Caco-2 (cell line): ENCODE measurements around the gene MARS1. TPM values are rescaled to one million over a fixed set of nuclear protein-coding genes. Genes with fewer than 3 reads are reported as not detected.

Source experiments
- BruUV-seq: library from RNA; stranded (reverse); fragments of 400-500 nt; replicated peaks from 2 replicates; lab custom pipeline; 2021; lab: Mats Ljungman, UMichigan
- CTCF ChIA-PET: fragments of 300-600 bp; sonication (Branson Sonifier 250); formaldehyde crosslinking; loops from one replicate; lab custom pipeline; 2022; ENCODE audit warnings: antibody characterized with exemption; lab: Charles Lee
- POLR2A ChIA-PET: fragments of 300-600 bp; sonication (Branson Sonifier 250); formaldehyde crosslinking; loops from one replicate; lab custom pipeline; 2022; ENCODE audit warnings: antibody characterized with exemption; lab: Charles Lee
- DNase-seq, 2 experiments: peaks; one replicate each; pipeline versions ENCODE4 v3.0.0 to v3.0.0-alpha.2; 2020 to 2022
- H3K27me3 ChIP-seq: replicated peaks from 2 replicates; pipeline ENCODE4 v1.6.0; 2011; ENCODE audit warnings: low read length; ENCODE audit not compliant: control insufficient read depth, insufficient read depth
- H3K36me3 ChIP-seq: 2 replicates; pipeline ENCODE4 v1.5.1; 2011; ENCODE audit warnings: low read length; ENCODE audit not compliant: control insufficient read depth, insufficient read depth
- H3K4me1 ChIP-seq: fragments of 250-450 bp; sonication (Bioruptor Pico); 2 replicates; pipeline ENCODE4 v1.5.1; 2020; ENCODE audit warnings: mild to moderate bottlenecking
- H3K4me3 ChIP-seq: 2 replicates; pipeline ENCODE4 v1.5.1; 2011; ENCODE audit warnings: low read depth, mild to moderate bottlenecking, control low read depth, low read length
- H3K9me3 ChIP-seq: fragments of 250-450 bp; sonication (Bioruptor Pico); 2 replicates; pipeline ENCODE4 v1.5.1; 2020; ENCODE audit warnings: mild to moderate bottlenecking, moderate library complexity
- H3K27ac Mint-ChIP-seq: one replicate; pipeline ENCODE4 v1.8.0; 2022; ENCODE audit warnings: mixed read lengths; ENCODE audit not compliant: unreplicated experiment
- H3K27me3 Mint-ChIP-seq: one replicate; pipeline ENCODE4 v1.8.0; 2022; ENCODE audit warnings: mixed read lengths; ENCODE audit not compliant: insufficient read depth, unreplicated experiment
- H3K36me3 Mint-ChIP-seq: one replicate; pipeline ENCODE4 v1.8.0; 2022; ENCODE audit warnings: mild to moderate bottlenecking, mixed read lengths; ENCODE audit not compliant: insufficient read depth, unreplicated experiment
- H3K4me1 Mint-ChIP-seq: one replicate; pipeline ENCODE4 v1.8.0; 2022; ENCODE audit warnings: low read depth, mixed read lengths; ENCODE audit not compliant: unreplicated experiment
- H3K4me3 Mint-ChIP-seq: one replicate; pipeline ENCODE4 v1.8.0; 2022; ENCODE audit warnings: mild to moderate bottlenecking, moderate library complexity, mixed read lengths; ENCODE audit not compliant: unreplicated experiment
- H3K9me3 Mint-ChIP-seq: one replicate; pipeline ENCODE4 v1.8.0; 2022; ENCODE audit warnings: mixed read lengths; ENCODE audit not compliant: unreplicated experiment
- intact Hi-C: fragments of 100-400 bp; cut with micrococcal nuclease; formaldehyde crosslinking; loops from one replicate; pipeline ENCODE4 v1.10.0; 2022; ENCODE audit not compliant: unreplicated experiment
- total RNA-seq: library from RNA; stranded (reverse); gene quantifications from 2 replicates; pipeline ENCODE4 v1.2.3, GENCODE V29; 2022
- TF ChIP-seq, protein P1 (sequence below), 2 experiments: fragments of 200-600 bp in 1 of 2; IDR thresholded peaks; 1 replicate in 1 of 2; 2 replicates in 1 of 2; pipeline versions ENCODE4 v1.5.1 to v1.8.0; 2011 to 2022; ENCODE audit warnings: antibody characterized with exemption in 1 of 2, control low read depth in 1 of 2, inconsistent platforms in 1 of 2, low read depth in 1 of 2, low read length in 1 of 2, mild to moderate bottlenecking in 1 of 2, moderate library complexity in 1 of 2; ENCODE audit not compliant: insufficient read depth in 1 of 2, severe bottlenecking in 1 of 2, unreplicated experiment in 1 of 2

Gene MARS1
- total RNA-seq, 1 experiment from 2014 or later: 583 TPM

DNA sequence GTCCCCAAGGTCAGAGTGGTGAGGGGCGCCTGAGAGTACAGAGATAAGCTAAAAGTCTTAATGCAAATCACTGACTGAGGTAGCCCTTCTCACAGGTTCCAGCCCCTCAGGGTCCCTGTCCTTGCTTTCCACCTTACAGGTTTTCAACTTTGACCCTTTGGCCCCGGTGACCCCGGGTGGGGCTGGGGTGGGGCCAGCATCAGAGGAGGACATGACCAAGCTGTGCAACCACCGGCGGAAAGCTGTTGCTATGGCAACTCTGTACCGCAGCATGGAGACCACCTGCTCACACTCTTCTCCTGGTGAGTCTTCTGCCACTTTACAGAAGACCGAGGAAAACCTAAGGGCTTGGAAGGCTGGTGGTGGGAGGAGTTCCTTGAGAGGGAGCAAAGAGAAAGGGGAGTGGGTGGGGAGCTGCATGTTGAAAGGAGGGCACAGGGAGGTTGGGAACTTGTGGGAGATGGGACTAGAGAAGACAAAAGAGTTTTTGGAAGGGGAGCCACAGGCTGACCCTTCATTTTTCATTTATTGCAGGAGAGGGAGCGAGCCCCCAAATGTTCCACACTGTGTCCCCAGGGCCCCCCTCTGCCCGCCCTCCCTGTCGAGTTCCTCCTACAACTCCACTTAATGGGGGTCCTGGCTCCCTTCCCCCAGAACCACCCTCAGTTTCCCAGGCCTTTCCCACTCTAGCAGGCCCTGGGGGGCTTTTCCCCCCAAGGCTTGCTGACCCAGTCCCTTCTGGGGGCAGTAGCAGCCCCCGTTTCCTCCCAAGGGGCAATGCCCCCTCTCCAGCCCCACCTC, 37.1 kb downstream of the MARS1 start:
- H3K9me3 ChIP-seq: no peaks in the 10 kb centered on the region
- peaks cover 6% of the 10 kb centered on the region for H3K36me3 ChIP-seq
- intact Hi-C loops: loop anchor here (5.0 kb wide), 2 partner anchors 97 to 202 kb away; no protein-coding TSS in a partner anchor
- no TSS peak for BruUV-seq
- peaks cover 24% of the 10 kb centered on the region for H3K4me1 ChIP-seq
- Mint-ChIP-seq H3K36me3 (peaks cover 71% of the 10 kb centered on the region), H3K9me3 (no peaks in the 10 kb centered on the region), H3K4me1 (peaks cover 7% of the 10 kb centered on the region), H3K27ac (peak overlapping the region; percentile 88), H3K4me3 (peak overlapping the region; percentile 86), H3K27me3 (no peaks in the 10 kb centered on the region)
- CTCF ChIA-PET: no interaction called here
- DNase-seq: no peak
- TF ChIP-seq, protein P1, sequence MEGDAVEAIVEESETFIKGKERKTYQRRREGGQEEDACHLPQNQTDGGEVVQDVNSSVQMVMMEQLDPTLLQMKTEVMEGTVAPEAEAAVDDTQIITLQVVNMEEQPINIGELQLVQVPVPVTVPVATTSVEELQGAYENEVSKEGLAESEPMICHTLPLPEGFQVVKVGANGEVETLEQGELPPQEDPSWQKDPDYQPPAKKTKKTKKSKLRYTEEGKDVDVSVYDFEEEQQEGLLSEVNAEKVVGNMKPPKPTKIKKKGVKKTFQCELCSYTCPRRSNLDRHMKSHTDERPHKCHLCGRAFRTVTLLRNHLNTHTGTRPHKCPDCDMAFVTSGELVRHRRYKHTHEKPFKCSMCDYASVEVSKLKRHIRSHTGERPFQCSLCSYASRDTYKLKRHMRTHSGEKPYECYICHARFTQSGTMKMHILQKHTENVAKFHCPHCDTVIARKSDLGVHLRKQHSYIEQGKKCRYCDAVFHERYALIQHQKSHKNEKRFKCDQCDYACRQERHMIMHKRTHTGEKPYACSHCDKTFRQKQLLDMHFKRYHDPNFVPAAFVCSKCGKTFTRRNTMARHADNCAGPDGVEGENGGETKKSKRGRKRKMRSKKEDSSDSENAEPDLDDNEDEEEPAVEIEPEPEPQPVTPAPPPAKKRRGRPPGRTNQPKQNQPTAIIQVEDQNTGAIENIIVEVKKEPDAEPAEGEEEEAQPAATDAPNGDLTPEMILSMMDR (IDR thresholded peaks at IDR 0.05; ENCODE audit: insufficient read depth in 1 of 2, low read depth in 1 of 2, low read length in 1 of 2, severe bottlenecking in 1 of 2, unreplicated experiment in 1 of 2): no peak
- H3K4me3 ChIP-seq: no peak overlapping the region
- no peaks in the 10 kb centered on the region for H3K27me3 ChIP-seq
- POLR2A ChIA-PET: no interaction called here

GRCh38 chr12:57525615-57526383, 37.9 kb downstream of the MARS1 start:
- POLR2A ChIA-PET: no interaction called here
- Histone ChIP-seq H3K9me3 (no peaks in the 10 kb centered on the region), H3K27me3 (no peaks in the 10 kb centered on the region), H3K4me1 (peaks cover 24% of the 10 kb centered on the region), H3K36me3 (peaks cover 6% of the 10 kb centered on the region), H3K4me3 (no peak overlapping the region)
- no peak for DNase-seq
- peak overlapping the region; percentile 66 for H3K27ac Mint-ChIP-seq
- no peaks in the 10 kb centered on the region for H3K27me3 Mint-ChIP-seq
- CTCF ChIA-PET: interaction anchor here (0.7 kb wide), 1 partner anchor 1198 kb away, joined by 3 read pairs; no protein-coding TSS in a partner anchor
- TF ChIP-seq, protein P1 (IDR thresholded peaks at IDR 0.05; ENCODE audit: insufficient read depth in 1 of 2, low read depth in 1 of 2, low read length in 1 of 2, severe bottlenecking in 1 of 2, unreplicated experiment in 1 of 2): no peak
- H3K4me3 Mint-ChIP-seq: peak overlapping the region; percentile 33
- H3K36me3 Mint-ChIP-seq: peaks cover 69% of the 10 kb centered on the region
- H3K4me1 Mint-ChIP-seq: peaks cover 7% of the 10 kb centered on the region
- no peaks in the 10 kb centered on the region for H3K9me3 Mint-ChIP-seq
- no TSS peak for BruUV-seq
- intact Hi-C loops: no loop called here

DNA sequence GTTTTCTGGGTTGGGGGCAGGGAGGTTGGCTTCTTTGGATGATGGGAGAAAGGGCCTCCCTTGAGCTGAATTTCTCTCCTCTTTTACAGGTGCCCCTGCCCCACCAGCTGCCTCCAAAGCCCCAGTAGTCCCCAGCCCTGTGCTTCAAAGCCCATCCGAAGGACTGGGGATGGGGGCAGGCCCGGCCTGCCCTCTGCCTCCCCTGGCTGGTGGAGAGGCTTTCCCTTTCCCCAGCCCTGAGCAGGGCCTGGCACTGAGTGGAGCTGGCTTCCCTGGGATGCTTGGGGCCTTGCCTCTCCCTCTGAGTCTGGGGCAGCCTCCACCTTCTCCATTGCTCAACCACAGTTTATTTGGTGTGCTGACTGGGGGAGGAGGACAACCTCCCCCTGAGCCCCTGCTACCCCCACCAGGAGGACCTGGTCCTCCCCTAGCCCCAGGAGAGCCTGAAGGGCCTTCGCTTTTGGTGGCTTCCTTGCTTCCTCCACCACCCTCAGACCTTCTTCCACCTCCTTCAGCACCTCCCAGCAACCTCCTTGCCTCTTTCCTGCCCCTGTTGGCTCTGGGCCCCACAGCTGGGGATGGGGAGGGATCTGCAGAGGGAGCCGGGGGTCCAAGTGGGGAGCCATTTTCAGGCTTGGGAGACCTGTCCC, 38.7 kb downstream of the MARS1 start:
- H3K9me3 ChIP-seq: no peaks in the 10 kb centered on the region
- TF ChIP-seq, protein P1 (IDR thresholded peaks at IDR 0.05; ENCODE audit: insufficient read depth in 1 of 2, low read depth in 1 of 2, low read length in 1 of 2, severe bottlenecking in 1 of 2, unreplicated experiment in 1 of 2): no peak
- H3K4me1 ChIP-seq: peaks cover 16% of the 10 kb centered on the region
- Mint-ChIP-seq H3K9me3 (no peaks in the 10 kb centered on the region), H3K4me1 (peaks cover 7% of the 10 kb centered on the region), H3K27ac (no peak overlapping the region), H3K27me3 (no peaks in the 10 kb centered on the region), H3K36me3 (peaks cover 67% of the 10 kb centered on the region), H3K4me3 (no peak overlapping the region)
- intact Hi-C loops: no loop called here
- CTCF ChIA-PET: interaction anchor here (0.7 kb wide), 1 partner anchor 1199 kb away, joined by 3 read pairs; no protein-coding TSS in a partner anchor
- H3K4me3 ChIP-seq: no peak overlapping the region
- peaks cover 6% of the 10 kb centered on the region for H3K36me3 ChIP-seq
- no TSS peak for BruUV-seq
- DNase-seq: no peak
- no peaks in the 10 kb centered on the region for H3K27me3 ChIP-seq
- POLR2A ChIA-PET: no interaction called here
